Measurements from ENCODE around the gene DPP6. TPM values are rescaled to one million over a fixed set of nuclear protein-coding genes. Genes with fewer than 3 reads are reported as not detected.

The DPP6 gene
- total and polyA plus RNA-seq, 12 donors = 0.07 to 2.1 (median 0.16) TPM; not detected in 4

- intact Hi-C loops (cut with DNase I) = no loop called here
- DNase-seq = no peak
- H3K27me3 ChIP-seq = peaks cover 0 to 13% (median 0%) of the 10 kb centered on the region in 7 donors
- H3K4me3 ChIP-seq = no peak overlapping the region
- no peak for ATAC-seq
- WGBS, 2 donors = 49 to 58% methylated on average over 4 of the region's 4 CpGs
- no peak overlapping the region for H3K27ac ChIP-seq
- no peaks in the 10 kb centered on the region for H3K4me1 ChIP-seq
- H3K36me3 ChIP-seq = no peaks in the 10 kb centered on the region
- no peak for TF ChIP-seq CTCF (IDR thresholded peaks at IDR 0.05)
- H3K9me3 ChIP-seq = peaks cover 0 to 13% (median 0%) of the 10 kb centered on the region in 11 donors
These were observed 588.7 kb downstream of the DPP6 start for GRCh38 chr7:154640917-154641316.

- no peak for TF ChIP-seq CTCF (IDR thresholded peaks at IDR 0.05)
These were observed 592.2 kb downstream of the DPP6 start for GRCh38 chr7:154644366-154644765.

GRCh38 chr7:154646126-154647013, 594.2 kb downstream of the DPP6 start:
- Histone ChIP-seq H3K9me3 (peaks cover 0 to 33% (median 0%) of the 10 kb centered on the region in 11 donors), H3K4me1 (no peaks in the 10 kb centered on the region), H3K4me3 (no peak overlapping the region), H3K27ac (no peak overlapping the region), H3K27me3 (peaks cover 0 to 6% (median 0%) of the 10 kb centered on the region in 7 donors), H3K36me3 (no peaks in the 10 kb centered on the region)
- WGBS, 2 donors = 85 to 87% methylated on average over 11 of the region's 11 CpGs
- intact Hi-C loops (cut with DNase I) = no loop called here
- ATAC-seq = no peak
- no peak for DNase-seq
- TF ChIP-seq CTCF (IDR thresholded peaks at IDR 0.05) = no peak

More at GRCh38 chr7:154644366-154644765, 592.2 kb downstream of the DPP6 start:
- Histone ChIP-seq H3K9me3 (peaks cover 0 to 14% (median 0%) of the 10 kb centered on the region in 11 donors), H3K27me3 (peaks cover 0 to 12% (median 0%) of the 10 kb centered on the region in 7 donors), H3K4me3 (no peak overlapping the region), H3K27ac (no peak overlapping the region), H3K36me3 (no peaks in the 10 kb centered on the region), H3K4me1 (no peaks in the 10 kb centered on the region)
- no peak for DNase-seq
- intact Hi-C loops (cut with DNase I) = no loop called here
- WGBS, 2 donors = 75 to 86% methylated on average over 3 of the region's 3 CpGs
- ATAC-seq = no peak

- Histone ChIP-seq H3K36me3 (no peaks in the 10 kb centered on the region), H3K27ac (no peak overlapping the region), H3K4me1 (no peaks in the 10 kb centered on the region), H3K9me3 (peaks cover 0 to 40% (median 0%) of the 10 kb centered on the region in 11 donors), H3K27me3 (no peaks in the 10 kb centered on the region), H3K4me3 (no peak overlapping the region)
- intact Hi-C loops (cut with DNase I) = no loop called here
- TF ChIP-seq CTCF (IDR thresholded peaks at IDR 0.05) = no peak
- WGBS, 2 donors = 89 to 91% methylated on average over 12 of the region's 12 CpGs
- DNase-seq (no peak), ATAC-seq (no peak)
These were observed 595.4 kb downstream of the DPP6 start for GRCh38 chr7:154647625-154648024.
